HG03196 (cell line): Measurements from ENCODE around the gene KDM5C.
A peak's percentile ranks its signal among the peaks of the same experiment; 100 is the strongest.
"Not testable (repeated sequence)": the region's sequence is repeated elsewhere in the genome, so short reads cannot be mapped to it uniquely, and the experiment has no call there.

ENCODE experiments used
- ATAC-seq: cut with Tn5 transposase; IDR thresholded peaks from one replicate; pipeline ENCODE4 v1.9.1; 2021; ENCODE audit not compliant: unreplicated experiment

Gene KDM5C

GRCh38 chrX:53194308-53194707 lies 30.7 kb downstream of the KDM5C start:
- ATAC-seq: no peak

- ATAC-seq: no peak
These were observed 31.9 kb downstream of the KDM5C start for GRCh38 chrX:53193093-53193492.

- ATAC-seq: no peak
These were observed 34.5 kb downstream of the KDM5C start for GRCh38 chrX:53190363-53190960.

- ATAC-seq: peak; percentile 86
These were observed 36.2 kb downstream of the KDM5C start for GRCh38 chrX:53188763-53189162.

- no peak for ATAC-seq
These were observed 38.7 kb downstream of the KDM5C start for GRCh38 chrX:53186351-53186750.

- ATAC-seq: no peak
These were observed 40.2 kb downstream of the KDM5C start for GRCh38 chrX:53184836-53185235.

- no peak for ATAC-seq
These were observed 53.7 kb downstream of the KDM5C start for GRCh38 chrX:53171356-53171755.

- ATAC-seq: no peak
These were observed 58.9 kb downstream of the KDM5C start for GRCh38 chrX:53166103-53166502.

- not testable (repeated sequence) for ATAC-seq
These were observed 60.4 kb downstream of the KDM5C start for GRCh38 chrX:53164566-53164965.

- no peak for ATAC-seq
These were observed 61.6 kb downstream of the KDM5C start for GRCh38 chrX:53163436-53163835.

GRCh38 chrX:53160297-53160983 lies 64.6 kb downstream of the KDM5C start:
- no peak for ATAC-seq

GRCh38 chrX:53159184-53159583 lies 65.8 kb downstream of the KDM5C start:
- no peak for ATAC-seq

GRCh38 chrX:53156207-53156596 lies 68.8 kb downstream of the KDM5C start:
- no peak for ATAC-seq

- ATAC-seq: no peak
These were observed 69.3 kb downstream of the KDM5C start for GRCh38 chrX:53155512-53156206.

- no peak for ATAC-seq
These were observed 71.4 kb downstream of the KDM5C start for GRCh38 chrX:53153581-53153980.
